ENCODE measurements around the gene LRRN2. TPM values are rescaled to one million over a fixed set of nuclear protein-coding genes. Genes with fewer than 3 reads are reported as not detected.

The LRRN2 gene
- total RNA-seq (2022) (not detected in 2 replicates), Bru-seq, nascent RNA (percentile 3 among the genes with signal in this experiment), BruChase-seq, experiment 1, labeled RNA remaining after a 2-hour chase (percentile 6 among the genes with signal in this experiment), BruChase-seq, experiment 2, labeled RNA remaining after a 6-hour chase (percentile 1 among the genes with signal in this experiment)
- long read RNA-seq = 0 reads

GRCh38 chr1:204685236-204686006, at the start of gene LRRN2:
Gene LRRN2 (minus strand): TSS chr1:204685738. CDS start chr1:204619992, 65,746 bp downstream.
- H3K36me3 Mint-ChIP-seq (ENCODE audit: insufficient read depth, unreplicated experiment) = no peaks in the 10 kb centered on the region
- H3K9me3 Mint-ChIP-seq (ENCODE audit: unreplicated experiment) = no peaks in the 10 kb centered on the region
- CTCF ChIA-PET = interaction anchor here (0.7 kb wide), 1 partner anchor 12 kb away, joined by 3 read pairs; no protein-coding TSS in a partner anchor
- Histone ChIP-seq H3K4me1 (0 out of 2 replicates have a peak, but pooled peaks cover 4% of the 10 kb centered on the region), H3K9me3 (no peaks in the 10 kb centered on the region), H3K4me3 (ENCODE audit: low read depth, low read length) (peak within 1 kb of the TSS; percentile 21; the same call in 1 of the 2 replicates), H3K27me3 (replicated peaks; ENCODE audit: control insufficient read depth, insufficient read depth, low read length) (peaks cover 4% of the 10 kb centered on the region), H3K36me3 (ENCODE audit: control insufficient read depth, insufficient read depth, low read length) (no peaks in the 10 kb centered on the region)
- no TSS peak for BruUV-seq (replicated peaks)
- no peak for TF ChIP-seq CTCF (IDR thresholded peaks at IDR 0.05; ENCODE audit: insufficient read depth in 1 of 2, low read depth in 1 of 2, low read length in 1 of 2, severe bottlenecking in 1 of 2, unreplicated experiment in 1 of 2)
- peak within 1 kb of the TSS; percentile 60 for H3K4me3 Mint-ChIP-seq (ENCODE audit: unreplicated experiment)
- H3K4me1 Mint-ChIP-seq (ENCODE audit: low read depth, unreplicated experiment) = no peaks in the 10 kb centered on the region
- H3K27me3 Mint-ChIP-seq (ENCODE audit: insufficient read depth, unreplicated experiment) = peaks cover 17% of the 10 kb centered on the region
- intact Hi-C loops (cut with micrococcal nuclease; ENCODE audit: unreplicated experiment) = no loop called here
- POLR2A ChIA-PET = no interaction called here
- no peak for DNase-seq
- H3K27ac Mint-ChIP-seq (ENCODE audit: unreplicated experiment) = no peak within 1 kb of the TSS

- no peaks in the 10 kb centered on the region for H3K36me3 Mint-ChIP-seq (ENCODE audit: insufficient read depth, unreplicated experiment)
- Histone ChIP-seq H3K4me1 (no peaks in the 10 kb centered on the region), H3K36me3 (ENCODE audit: control insufficient read depth, insufficient read depth, low read length) (no peaks in the 10 kb centered on the region), H3K27me3 (replicated peaks; ENCODE audit: control insufficient read depth, insufficient read depth, low read length) (no peaks in the 10 kb centered on the region; the same call in 1 of the 2 replicates), H3K4me3 (ENCODE audit: low read depth, low read length) (no peak overlapping the region), H3K9me3 (peaks cover 17% of the 10 kb centered on the region)
- ChIA-PET POLR2A (no interaction called here), CTCF (no interaction called here)
- peaks cover 21% of the 10 kb centered on the region for H3K27me3 Mint-ChIP-seq (ENCODE audit: insufficient read depth, unreplicated experiment)
- H3K27ac Mint-ChIP-seq (ENCODE audit: unreplicated experiment) = no peak overlapping the region
- DNase-seq = no peak
- H3K4me3 Mint-ChIP-seq (ENCODE audit: unreplicated experiment) = no peak overlapping the region
- no peak for TF ChIP-seq CTCF (IDR thresholded peaks at IDR 0.05; ENCODE audit: insufficient read depth in 1 of 2, low read depth in 1 of 2, low read length in 1 of 2, severe bottlenecking in 1 of 2, unreplicated experiment in 1 of 2)
- intact Hi-C loops (cut with micrococcal nuclease; ENCODE audit: unreplicated experiment) = no loop called here
- BruUV-seq (replicated peaks) = no TSS peak
- H3K4me1 Mint-ChIP-seq (ENCODE audit: low read depth, unreplicated experiment) = no peaks in the 10 kb centered on the region
- H3K9me3 Mint-ChIP-seq (ENCODE audit: unreplicated experiment) = no peaks in the 10 kb centered on the region
These were observed 49.5 kb upstream of the LRRN2 start for GRCh38 chr1:204735042-204735441.

- Mint-ChIP-seq H3K4me1 (ENCODE audit: low read depth, unreplicated experiment) (no peaks in the 10 kb centered on the region), H3K9me3 (ENCODE audit: unreplicated experiment) (no peaks in the 10 kb centered on the region), H3K27ac (ENCODE audit: unreplicated experiment) (no peak overlapping the region), H3K36me3 (ENCODE audit: insufficient read depth, unreplicated experiment) (no peaks in the 10 kb centered on the region), H3K4me3 (ENCODE audit: unreplicated experiment) (no peak overlapping the region), H3K27me3 (ENCODE audit: insufficient read depth, unreplicated experiment) (peaks cover 21% of the 10 kb centered on the region)
- peaks cover 9% of the 10 kb centered on the region for H3K9me3 ChIP-seq
- intact Hi-C loops (cut with micrococcal nuclease; ENCODE audit: unreplicated experiment) = no loop called here
- no peaks in the 10 kb centered on the region; the same call in 1 of the 2 replicates for H3K27me3 ChIP-seq (replicated peaks; ENCODE audit: control insufficient read depth, insufficient read depth, low read length)
- ChIA-PET POLR2A (no interaction called here), CTCF (no interaction called here)
- no TSS peak for BruUV-seq (replicated peaks)
- H3K36me3 ChIP-seq (ENCODE audit: control insufficient read depth, insufficient read depth, low read length) = no peaks in the 10 kb centered on the region
- no peaks in the 10 kb centered on the region for H3K4me1 ChIP-seq
- no peak for TF ChIP-seq CTCF (IDR thresholded peaks at IDR 0.05; ENCODE audit: insufficient read depth in 1 of 2, low read depth in 1 of 2, low read length in 1 of 2, severe bottlenecking in 1 of 2, unreplicated experiment in 1 of 2)
- H3K4me3 ChIP-seq (ENCODE audit: low read depth, low read length) = no peak overlapping the region
- no peak for DNase-seq
These were observed 48.5 kb upstream of the LRRN2 start for GRCh38 chr1:204733869-204734596.

Measured in Caco-2 (cell line).